DMS153 (cell line): Measurements from ENCODE around the gene TSPAN13.
"Not testable (repeated sequence)": the region's sequence is repeated elsewhere in the genome, so short reads cannot be mapped to it uniquely, and the experiment has no call there.

ENCODE experiments used
- DNase-seq: peaks from one replicate; lab custom pipeline; 2025; lab: John Stamatoyannopoulos, UW

TSPAN13 gene

GRCh38 chr7:16740996-16741395 is 12.6 kb upstream of the TSPAN13 start:
- DNase-seq = no peak

DNA sequence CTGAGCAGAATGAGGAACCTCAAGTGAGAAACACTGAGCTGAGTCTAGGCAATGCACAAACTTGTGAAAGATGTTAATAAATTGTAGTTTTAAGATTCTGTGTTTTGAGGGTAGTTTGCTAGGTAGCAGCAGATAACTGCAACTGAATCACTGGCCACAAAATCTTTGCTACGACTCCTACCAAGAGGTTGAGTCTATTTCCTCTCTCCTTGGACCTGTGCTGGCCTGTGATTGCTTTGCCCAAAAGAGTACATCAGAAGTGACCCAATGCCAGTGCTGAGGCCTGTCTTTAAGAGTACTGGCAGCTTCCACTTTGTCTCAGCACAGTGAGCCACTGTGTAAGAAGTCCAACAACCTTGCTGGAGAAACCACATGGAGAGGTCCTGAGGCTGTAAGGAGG is 11.9 kb upstream of the TSPAN13 start:
- DNase-seq = no peak

GRCh38 chr7:16742547-16742946 is 11.0 kb upstream of the TSPAN13 start:
- no peak for DNase-seq

GRCh38 chr7:16743236-16743635 is 10.3 kb upstream of the TSPAN13 start:
- DNase-seq = no peak

DNA sequence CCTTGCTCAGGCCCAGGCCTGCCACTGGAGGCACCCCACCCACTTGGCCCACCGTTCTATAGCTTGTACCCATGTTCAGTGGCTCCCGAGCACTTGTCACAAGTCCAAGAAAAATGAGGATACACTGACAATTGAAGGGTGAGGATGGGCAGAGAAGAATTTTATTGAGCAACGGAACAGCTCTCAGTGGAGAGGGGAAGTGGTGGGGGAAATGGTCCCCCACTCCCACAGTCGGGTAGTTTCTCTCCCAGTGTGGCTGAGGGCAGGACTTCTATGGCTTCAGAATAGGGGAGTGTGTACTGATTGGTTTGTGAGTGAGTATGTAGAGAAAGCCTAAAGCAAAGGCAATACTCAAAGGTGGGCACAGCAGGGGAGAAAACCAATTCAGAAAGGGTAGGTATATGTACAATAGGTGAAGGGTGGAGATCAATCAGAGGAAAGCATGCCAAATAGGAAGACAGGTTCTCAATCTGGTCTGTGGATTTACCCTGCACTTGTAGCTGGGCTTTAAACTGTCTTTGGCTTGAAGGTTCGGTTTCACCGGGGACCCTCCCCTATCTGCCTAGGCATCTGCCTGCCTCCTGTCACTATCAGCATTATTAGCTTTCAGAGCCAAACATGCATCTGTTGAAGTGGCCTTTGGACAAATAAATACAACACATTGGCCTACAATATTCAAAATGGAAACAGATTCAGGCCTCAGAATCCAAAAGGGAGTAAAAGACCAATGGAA is 8.9 kb upstream of the TSPAN13 start:
- no peak for DNase-seq

- DNase-seq = no peak
Measured at GRCh38 chr7:16745645-16746044, 7.9 kb upstream of the TSPAN13 start.

DNA sequence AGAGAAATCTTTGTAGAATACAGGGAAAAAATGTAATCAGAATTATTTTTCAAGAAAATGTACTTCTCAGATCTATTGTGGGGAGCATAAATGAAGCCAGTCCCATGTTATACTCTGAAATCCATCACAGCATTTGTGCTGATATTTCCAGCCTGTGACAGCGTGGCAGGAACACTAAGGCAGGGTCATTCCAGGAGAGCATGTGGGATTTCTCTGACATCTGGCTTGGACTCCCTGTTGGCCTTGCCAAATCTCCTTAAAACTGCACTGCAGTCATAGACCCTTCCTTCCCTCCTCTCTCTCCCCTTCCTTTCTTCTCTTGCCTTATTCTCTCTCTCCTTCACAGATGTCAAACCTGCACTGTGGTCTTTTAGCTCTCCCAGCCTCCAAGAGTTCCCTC is 6.5 kb upstream of the TSPAN13 start:
- DNase-seq = no peak

DNA sequence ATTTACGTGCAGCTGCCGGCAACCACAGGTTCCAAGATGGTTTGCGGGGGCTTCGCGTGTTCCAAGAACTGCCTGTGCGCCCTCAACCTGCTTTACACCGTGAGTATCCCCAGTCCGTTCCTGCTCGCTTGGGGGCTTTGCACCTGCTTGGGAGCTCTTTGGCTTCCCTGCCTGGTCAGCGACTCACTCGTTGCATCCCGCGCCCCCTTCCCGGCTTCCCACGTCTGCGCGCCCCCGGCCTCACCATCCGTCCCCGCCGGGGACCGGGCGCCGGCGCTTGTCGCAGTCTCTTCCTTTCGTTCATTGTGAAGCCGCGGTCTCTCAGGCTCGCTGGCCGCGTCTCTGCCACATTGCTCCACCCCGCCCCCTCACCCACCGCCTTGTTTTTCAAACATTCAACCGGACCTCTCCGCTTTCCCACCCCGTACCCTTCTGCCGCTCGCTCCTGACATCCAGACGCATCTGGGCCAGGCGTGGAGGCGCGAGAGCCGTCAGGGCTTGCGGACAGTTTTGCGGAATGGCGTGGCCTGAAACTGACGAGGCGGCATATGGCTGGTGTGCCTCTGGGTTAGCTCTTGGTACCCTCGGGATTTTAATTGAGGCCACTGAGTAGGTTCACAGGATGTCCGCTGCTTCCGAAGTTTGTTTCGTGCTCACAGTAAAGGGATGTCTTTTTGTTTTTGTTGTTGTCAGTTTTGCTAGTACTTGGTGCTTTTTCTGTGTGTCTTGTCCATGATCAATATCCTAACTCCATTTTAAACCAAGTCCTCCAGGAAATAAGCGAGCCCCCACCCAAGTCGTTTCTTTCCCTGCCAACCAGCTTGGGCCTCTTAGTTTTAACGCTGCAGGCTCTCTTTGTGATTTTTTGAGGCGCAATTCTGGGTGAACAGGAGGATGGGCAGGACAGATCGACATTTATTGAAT is 639 bp downstream of the TSPAN13 start:
- peak; percentile 62 for DNase-seq

GRCh38 chr7:16754856-16755317 is 1.3 kb downstream of the TSPAN13 start:
- DNase-seq = no peak

GRCh38 chr7:16755397-16755796 is 1.8 kb downstream of the TSPAN13 start:
- DNase-seq = no peak

GRCh38 chr7:16758036-16758435 is 4.5 kb downstream of the TSPAN13 start:
- no peak for DNase-seq

GRCh38 chr7:16758631-16759611 is 5.4 kb downstream of the TSPAN13 start:
- no peak for DNase-seq

- no peak for DNase-seq
Measured at GRCh38 chr7:16759840-16760239, 6.3 kb downstream of the TSPAN13 start.

DNA sequence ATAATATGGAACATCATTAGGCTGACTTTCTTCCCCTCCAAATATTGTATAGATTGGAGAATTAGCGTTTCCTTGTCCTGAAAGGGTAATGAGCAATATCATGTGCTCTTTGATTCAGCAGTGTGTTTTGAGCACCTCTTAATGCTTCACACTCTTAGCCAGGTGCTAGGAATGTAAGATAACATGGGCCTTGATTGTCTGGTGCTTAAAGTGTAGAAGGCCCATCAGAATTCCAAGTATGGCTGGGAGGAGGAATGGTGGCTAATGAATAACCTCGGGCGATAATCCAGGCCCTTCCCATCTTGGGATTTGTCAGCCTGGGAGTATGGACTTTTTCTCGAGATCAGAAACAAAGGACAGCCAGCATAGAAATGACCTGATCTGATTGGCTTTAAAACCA is 8.6 kb downstream of the TSPAN13 start:
- no peak for DNase-seq

GRCh38 chr7:16764942-16765341 is 11.4 kb downstream of the TSPAN13 start:
- DNase-seq = no peak

DNA sequence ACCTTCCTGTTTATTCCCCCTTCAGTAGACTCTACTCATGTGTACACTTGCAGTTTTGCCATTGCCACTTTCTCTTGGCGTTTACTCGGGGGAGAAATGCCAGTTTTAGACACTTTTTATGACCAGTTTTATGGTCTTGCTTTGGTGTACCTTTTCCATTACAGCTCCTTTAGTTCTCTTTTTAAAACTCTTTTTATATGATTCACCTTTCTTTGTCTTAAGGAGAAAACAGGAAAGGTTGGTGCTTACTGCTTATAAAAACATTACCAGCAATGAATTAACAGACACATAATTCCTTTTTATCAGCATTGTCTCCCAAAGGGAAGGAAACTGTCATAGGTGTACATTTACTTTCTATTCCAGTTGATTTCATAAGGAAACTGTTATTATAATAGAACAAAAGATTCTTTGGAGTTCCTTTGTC is 11.9 kb downstream of the TSPAN13 start:
- no peak for DNase-seq

GRCh38 chr7:16769994-16770393 is 16.4 kb downstream of the TSPAN13 start:
- DNase-seq = not testable (repeated sequence)

- DNase-seq = no peak
Measured at GRCh38 chr7:16770657-16771329, 17.2 kb downstream of the TSPAN13 start.

GRCh38 chr7:16773326-16773725 is 19.8 kb downstream of the TSPAN13 start:
- DNase-seq = no peak

DNA sequence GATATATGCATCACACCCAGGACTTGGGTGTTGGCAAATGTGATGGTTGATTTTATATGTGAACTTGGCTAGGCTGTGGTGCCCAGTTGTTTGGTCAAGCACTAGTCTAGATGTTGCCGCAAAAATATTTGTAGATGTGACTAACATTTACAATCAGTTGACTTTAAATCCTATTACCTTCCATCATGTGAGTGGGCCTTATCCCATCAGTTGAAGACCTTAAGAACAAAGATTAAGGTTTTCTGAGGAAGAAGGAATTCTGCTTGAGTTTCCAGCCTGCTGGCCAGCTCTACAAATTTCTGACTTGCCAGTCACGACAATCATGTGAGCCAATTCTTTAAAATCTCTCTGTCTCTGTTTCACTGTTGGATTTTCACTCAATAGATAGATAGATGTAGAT is 20.3 kb downstream of the TSPAN13 start:
- no peak for DNase-seq

- DNase-seq = no peak
Measured at GRCh38 chr7:16774294-16774693, 20.7 kb downstream of the TSPAN13 start.
